Heart left ventricle (tissue), 16 donors: ENCODE measurements around the gene SHKBP1. TPM values are rescaled to one million over a fixed set of nuclear protein-coding genes. Genes with fewer than 3 reads are reported as not detected.
A peak's percentile ranks its signal among the peaks of the same experiment; 100 is the strongest.

ENCODE experiments used
- ATAC-seq, 4 donors: fragments of 200-7000 bp; cut with Tn5 transposase; one replicate each; pipeline ENCODE4 v1.9.1; 2020 to 2022; ENCODE audit warnings: moderate library complexity in 4 of 4, mild to moderate bottlenecking in 3 of 4, moderate number of reproducible peaks in 1 of 4
- DNase-seq, 5 donors: peaks; one replicate each; pipeline ENCODE4 v3.0.0-alpha.2; 2020
- H3K27ac ChIP-seq, 12 donors: fragments of 200-600 bp; sonication (generic) in 4 of 12; one replicate each; pipeline versions ENCODE4 v1.5.0 to v1.8.0; 2016 to 2022; ENCODE audit warnings: mild to moderate bottlenecking in 2 of 12
- H3K27me3 ChIP-seq, 9 donors: fragments of 200-600 bp; sonication (generic) in 2 of 9; one replicate each; pipeline versions ENCODE4 v1.5.1 to v1.8.0; 2016 to 2022; ENCODE audit warnings: mild to moderate bottlenecking in 3 of 9
- H3K36me3 ChIP-seq, 9 donors: fragments of 200-600 bp; sonication (generic) in 2 of 9; one replicate each; pipeline versions ENCODE4 v1.5.0 to v1.8.0; 2018 to 2022; ENCODE audit warnings: mild to moderate bottlenecking in 2 of 9
- H3K4me1 ChIP-seq, 12 donors: fragments of 200-600 bp; sonication (generic) in 4 of 12; one replicate each; pipeline versions ENCODE4 v1.5.0 to v1.8.0; 2016 to 2022; ENCODE audit warnings: mild to moderate bottlenecking in 3 of 12
- H3K4me3 ChIP-seq, 12 donors: fragments of 200-600 bp; sonication (generic) in 4 of 12; one replicate each; pipeline versions ENCODE4 v1.5.0 to v1.8.0; 2017 to 2022; ENCODE audit warnings: mild to moderate bottlenecking in 9 of 12, moderate library complexity in 4 of 12
- H3K9me3 ChIP-seq, 12 donors: fragments of 200-600 bp; sonication (generic) in 4 of 12; one replicate each; pipeline versions ENCODE4 v1.5.0 to v1.8.0; 2016 to 2022; ENCODE audit warnings: mild to moderate bottlenecking in 1 of 12
- POLR2A ChIP-seq, 2 donors: fragments of 450-650 bp; IDR thresholded peaks; one replicate each; pipeline ENCODE4 v1.6.1; 2017; ENCODE audit warnings: antibody characterized with exemption in 2 of 2, mild to moderate bottlenecking in 2 of 2, moderate library complexity in 2 of 2
- WGBS, 4 donors: extraction: QIAGEN DNeasy Blood & Tissue Kit in 2 of 4; methylation state at CpG; one replicate each; pipeline versions ENCODE4 v1.1.5 to v1.1.7; 2013 to 2018; 5-methylcytosine and 5-hydroxymethylcytosine counted together
- intact Hi-C, 10 donors: fragments of 100-400 bp; cut with DNase I; formaldehyde crosslinking; loops; one replicate each; pipeline versions ENCODE4 v1.11.1 to v1.14.2; 2022
- polyA plus RNA-seq, 2 donors: library from polyadenylated mRNA; stranded (reverse); fragments of 200-250 nt; gene quantifications; one replicate each; pipeline ENCODE4 v1.2.3, GENCODE V29; 2013
- total RNA-seq, 9 donors: library from RNA; depleted of rRNA in 2 of 9; stranded (reverse); fragments of >200 nt in 2 of 9; fragmentation: NEBNext Ultra II Directional in 3 of 9; extraction: Animal tissue kit (Norgen Biotek cat#: 25700) in 3 of 9; gene quantifications; one replicate each; pipeline versions ENCODE4 v1.1.0 to v1.2.4, GENCODE V29; 2016 to 2023
- TF ChIP-seq, protein P1 (sequence below), 12 donors: fragments of 200-600 bp; sonication (generic) in 4 of 12; IDR thresholded peaks; one replicate each; pipeline versions ENCODE4 v1.5.0 to v1.8.0; 2018 to 2022; ENCODE audit warnings: antibody characterized with exemption in 12 of 12, mild to moderate bottlenecking in 5 of 12
- donor health status: ischemic (EF 13 %, LVEDD 7.1; RV severe dilation, severe dysfunction).
- donor health status: healthy with polysubstance abuse.
- donor health status: DM: no; HTN: yes; CAD: no.
- donor health status: DM: no; HTN: no; CAD: no.
- donor health status: ischemic (EF 25% LVEDD 6.9; RV normal size, moderate dysfunction).
- donor health status: ischemic (EF 25% LVEDD 5.7; RV mildly dilated, moderate dysfunction).
- donor health status: healthy.
- donor health status: DM: yes; HTN: yes; CAD: no.
- donor health status: ischemic (EF 35%, LVEDD 5.7; RV mildly dilated, moderate dysfunction).
- donor health status: nonischemic (EF 11% LVEDD 7.7; RV severe dilation, severe dysfunction).
- donor health status: DM: yes; HTN: yes; CAD: no.
- donor health status: PGD.
- donor health status: ischemic (EF 29% LVEDD 5.4; RV normal size, mild dysfunction).
- donor health status: nonischemic (EF 23%, LVEDD 6.1; RV moderate dilation, normal function).

The SHKBP1 gene
- total and polyA plus RNA-seq, 11 donors: 16.4 to 52.8 (median 22.7) TPM

DNA sequence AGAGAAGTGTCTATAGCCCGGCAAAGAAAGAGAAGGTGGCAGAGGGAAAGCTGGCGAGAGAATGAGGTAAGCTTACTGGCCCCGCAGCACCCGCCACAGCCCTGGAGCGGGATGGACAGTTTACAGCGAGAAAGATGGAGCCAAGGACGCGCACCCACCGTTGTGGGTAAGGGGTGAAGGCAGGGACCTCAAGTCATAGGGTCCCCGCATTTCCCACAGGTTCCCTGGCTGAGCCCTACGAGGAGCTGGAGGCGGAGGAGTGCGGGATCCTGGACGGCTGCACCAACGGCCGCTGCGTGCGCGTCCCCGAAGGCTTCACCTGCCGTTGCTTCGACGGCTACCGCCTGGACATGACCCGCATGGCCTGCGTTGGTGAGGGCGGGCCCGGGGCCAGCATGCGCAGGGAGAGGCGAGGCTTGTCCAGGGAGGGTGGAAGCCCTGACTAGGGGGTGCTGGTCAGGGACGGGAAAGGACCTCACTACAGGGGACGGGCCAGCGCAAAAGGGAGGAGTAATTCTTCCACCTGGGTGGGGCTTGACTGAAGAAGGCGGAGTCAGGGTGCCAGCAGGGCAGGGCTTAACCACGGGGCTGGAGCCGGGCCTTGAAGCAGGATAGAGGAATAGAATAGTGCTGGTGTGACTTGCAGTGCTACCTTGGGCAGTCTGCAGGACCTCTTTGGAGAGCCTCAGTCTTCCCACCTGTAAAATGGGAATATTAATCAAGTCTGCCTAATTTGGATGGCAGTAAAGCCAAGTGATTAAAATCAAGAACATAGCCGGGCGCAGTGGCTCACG, 51.0 kb downstream of the SHKBP1 start:
- Histone ChIP-seq H3K9me3 (no peaks in the 10 kb centered on the region), H3K36me3 (peaks cover 0 to 85% (median 34%) of the 10 kb centered on the region in 9 donors)
- no peak for ATAC-seq

DNA sequence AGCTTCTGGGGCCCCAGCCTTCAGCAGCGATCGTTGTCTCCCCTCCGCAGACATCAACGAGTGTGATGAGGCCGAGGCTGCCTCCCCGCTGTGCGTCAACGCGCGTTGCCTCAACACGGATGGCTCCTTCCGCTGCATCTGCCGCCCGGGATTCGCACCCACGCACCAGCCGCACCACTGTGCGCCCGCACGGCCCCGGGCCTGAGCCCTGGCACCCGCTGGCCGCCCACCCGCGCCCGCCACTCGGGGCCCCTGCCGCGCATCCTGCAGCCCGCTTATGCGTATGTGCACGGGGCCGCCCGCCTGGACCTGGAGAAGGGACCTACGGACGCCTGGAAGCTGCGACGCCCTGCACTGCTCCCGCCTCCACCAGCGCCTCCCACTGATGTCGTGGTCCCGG, 52.7 kb downstream of the SHKBP1 start:
- Histone ChIP-seq H3K27ac (no peak overlapping the region), H3K4me1 (peaks cover 0 to 18% (median 6%) of the 10 kb centered on the region in 12 donors), H3K9me3 (no peaks in the 10 kb centered on the region), H3K27me3 (no peaks in the 10 kb centered on the region), H3K36me3 (peaks cover 0 to 69% (median 19%) of the 10 kb centered on the region in 9 donors), H3K4me3 (no peak overlapping the region)
- TF ChIP-seq, protein P1, sequence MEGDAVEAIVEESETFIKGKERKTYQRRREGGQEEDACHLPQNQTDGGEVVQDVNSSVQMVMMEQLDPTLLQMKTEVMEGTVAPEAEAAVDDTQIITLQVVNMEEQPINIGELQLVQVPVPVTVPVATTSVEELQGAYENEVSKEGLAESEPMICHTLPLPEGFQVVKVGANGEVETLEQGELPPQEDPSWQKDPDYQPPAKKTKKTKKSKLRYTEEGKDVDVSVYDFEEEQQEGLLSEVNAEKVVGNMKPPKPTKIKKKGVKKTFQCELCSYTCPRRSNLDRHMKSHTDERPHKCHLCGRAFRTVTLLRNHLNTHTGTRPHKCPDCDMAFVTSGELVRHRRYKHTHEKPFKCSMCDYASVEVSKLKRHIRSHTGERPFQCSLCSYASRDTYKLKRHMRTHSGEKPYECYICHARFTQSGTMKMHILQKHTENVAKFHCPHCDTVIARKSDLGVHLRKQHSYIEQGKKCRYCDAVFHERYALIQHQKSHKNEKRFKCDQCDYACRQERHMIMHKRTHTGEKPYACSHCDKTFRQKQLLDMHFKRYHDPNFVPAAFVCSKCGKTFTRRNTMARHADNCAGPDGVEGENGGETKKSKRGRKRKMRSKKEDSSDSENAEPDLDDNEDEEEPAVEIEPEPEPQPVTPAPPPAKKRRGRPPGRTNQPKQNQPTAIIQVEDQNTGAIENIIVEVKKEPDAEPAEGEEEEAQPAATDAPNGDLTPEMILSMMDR (IDR thresholded peaks at IDR 0.05): no peak
- TF ChIP-seq POLR2A (IDR thresholded peaks at IDR 0.05): no peak
- no peak for DNase-seq
- ATAC-seq: no peak
- 95 to 97% (median 95%) methylated on average over 42 of the region's 42 CpGs for WGBS, 4 donors
- intact Hi-C loops: no loop called here

More for the DNA sequence above, 51.0 kb downstream of the SHKBP1 start:
- H3K27me3 ChIP-seq: no peaks in the 10 kb centered on the region
- peak in 2 of 5 donors; percentile 25 to 59 for DNase-seq
- 90 to 94% (median 91%) methylated on average over 32 to 39 of the region's 39 CpGs for WGBS, 4 donors
- H3K27ac ChIP-seq: no peak overlapping the region
- TF ChIP-seq POLR2A (IDR thresholded peaks at IDR 0.05): no peak
- TF ChIP-seq, protein P1 (IDR thresholded peaks at IDR 0.05): no peak
- H3K4me3 ChIP-seq: no peak overlapping the region
- H3K4me1 ChIP-seq: peaks cover 0 to 10% (median 0%) of the 10 kb centered on the region in 12 donors
- intact Hi-C loops: no loop called here

DNA sequence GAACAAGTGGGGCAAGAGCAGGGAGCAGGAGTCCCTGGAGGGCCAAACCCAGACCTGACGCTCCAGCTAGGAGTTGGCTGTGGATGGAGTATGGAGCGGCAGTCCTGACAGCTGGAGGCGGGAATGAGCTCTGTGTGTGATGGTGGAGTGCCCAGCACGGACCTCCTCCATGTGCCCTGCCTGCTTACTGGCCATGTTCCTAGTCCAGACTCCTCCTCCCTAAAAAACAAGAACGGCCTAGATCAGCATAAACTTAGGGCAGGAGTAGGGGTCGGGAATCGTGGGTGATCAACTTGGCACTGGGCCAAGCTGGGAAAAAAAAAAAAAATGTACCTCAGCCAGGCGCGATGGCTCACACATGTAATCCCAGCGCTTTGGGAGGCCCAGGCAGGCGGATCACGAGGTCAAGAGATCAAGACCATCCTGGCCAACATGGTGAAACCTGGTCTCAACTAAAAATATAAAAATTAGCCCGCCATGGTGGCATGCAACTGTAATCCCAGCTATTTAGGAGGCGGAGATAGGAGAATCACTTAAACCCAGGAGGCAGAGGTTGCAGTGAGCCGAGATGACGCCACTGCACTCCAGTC, 54.0 kb downstream of the SHKBP1 start:
- Histone ChIP-seq H3K27me3 (no peaks in the 10 kb centered on the region), H3K4me1 (peaks cover 0 to 19% (median 7%) of the 10 kb centered on the region in 12 donors), H3K9me3 (no peaks in the 10 kb centered on the region), H3K36me3 (peaks cover 0 to 55% (median 19%) of the 10 kb centered on the region in 9 donors), H3K27ac (peak overlapping the region in 2 of 12 donors; percentile 13 to 34), H3K4me3 (no peak overlapping the region)
- TF ChIP-seq, protein P1 (IDR thresholded peaks at IDR 0.05): no peak
- TF ChIP-seq POLR2A (IDR thresholded peaks at IDR 0.05): no peak
- intact Hi-C loops: loop anchor here in 6 of 10 donors (5.0 to 10.0 kb wide), 5 partner anchors 86 to 326 kb away; no protein-coding TSS in a partner anchor
- DNase-seq (no peak), ATAC-seq (peak in 2 of 4 donors; percentile 22 to 26)
- 60 to 68% (median 63%) methylated on average over 16 of the region's 16 CpGs for WGBS, 4 donors
